ENCODE results near the gene SPI1.
"Not testable (repeated sequence)": the region's sequence is repeated elsewhere in the genome, so short reads cannot be mapped to it uniquely, and the experiment has no call there.

- not testable (repeated sequence) for TF ChIP-seq CTCF (conservative IDR thresholded peaks at IDR 0.05); ZFX (IDR thresholded peaks at IDR 0.05)
Measured at GRCh38 chr11:47334699-47335411, 43.5 kb downstream of the SPI1 start.

Measured in C4-2B (cell line).